Measurements from ENCODE around the gene CYP2C8.

The CYP2C8 gene

GRCh38 chr10:95035332-95036295 lies 33.7 kb downstream of the CYP2C8 start:
- no peak for DNase-seq
- no peak overlapping the region for H3K4me3 ChIP-seq (ENCODE audit: low read depth, low read length)
- no peak overlapping the region for H3K27ac ChIP-seq
- H3K27me3 ChIP-seq (ENCODE audit: insufficient read depth, low read depth, severe bottlenecking) = peaks cover 4% of the 10 kb centered on the region
- no peaks in the 10 kb centered on the region for H3K36me3 ChIP-seq
- no peak for TF ChIP-seq CTCF (IDR thresholded peaks at IDR 0.05; ENCODE audit: low read depth, low read length)
- H3K9me3 ChIP-seq (ENCODE audit: severe bottlenecking) = no peaks in the 10 kb centered on the region

- Histone ChIP-seq H3K27ac (no peak overlapping the region), H3K4me3 (ENCODE audit: low read depth, low read length) (no peak overlapping the region), H3K9me3 (ENCODE audit: severe bottlenecking) (no peaks in the 10 kb centered on the region), H3K27me3 (ENCODE audit: insufficient read depth, low read depth, severe bottlenecking) (peaks cover 8% of the 10 kb centered on the region), H3K36me3 (no peaks in the 10 kb centered on the region)
- DNase-seq = no peak
- no peak for TF ChIP-seq CTCF (IDR thresholded peaks at IDR 0.05; ENCODE audit: low read depth, low read length)
These were observed 34.9 kb downstream of the CYP2C8 start for GRCh38 chr10:95034401-95034800.

- no peak for TF ChIP-seq CTCF (IDR thresholded peaks at IDR 0.05; ENCODE audit: low read depth, low read length)
- H3K36me3 ChIP-seq = no peaks in the 10 kb centered on the region
- H3K4me3 ChIP-seq (ENCODE audit: low read depth, low read length) = no peak overlapping the region
- DNase-seq = no peak
- no peaks in the 10 kb centered on the region for H3K9me3 ChIP-seq (ENCODE audit: severe bottlenecking)
- H3K27me3 ChIP-seq (ENCODE audit: insufficient read depth, low read depth, severe bottlenecking) = peaks cover 12% of the 10 kb centered on the region
- H3K27ac ChIP-seq = no peak overlapping the region
These were observed 37.6 kb downstream of the CYP2C8 start for GRCh38 chr10:95031656-95032055.

GRCh38 chr10:95026461-95026860 lies 42.8 kb downstream of the CYP2C8 start:
- DNase-seq = no peak

GRCh38 chr10:94997741-94998174 lies 71.5 kb downstream of the CYP2C8 start:
- Histone ChIP-seq H3K27me3 (ENCODE audit: insufficient read depth, low read depth, severe bottlenecking) (peaks cover 6% of the 10 kb centered on the region), H3K4me3 (ENCODE audit: low read depth, low read length) (no peak overlapping the region), H3K27ac (no peak overlapping the region), H3K36me3 (no peaks in the 10 kb centered on the region), H3K9me3 (ENCODE audit: severe bottlenecking) (no peaks in the 10 kb centered on the region)
- DNase-seq = no peak
- TF ChIP-seq CTCF (IDR thresholded peaks at IDR 0.05; ENCODE audit: low read depth, low read length) = no peak

More at GRCh38 chr10:95026461-95026860, 42.8 kb downstream of the CYP2C8 start:
- Histone ChIP-seq H3K27me3 (ENCODE audit: insufficient read depth, low read depth, severe bottlenecking) (peaks cover 20% of the 10 kb centered on the region), H3K9me3 (ENCODE audit: severe bottlenecking) (no peaks in the 10 kb centered on the region), H3K27ac (no peak overlapping the region), H3K36me3 (no peaks in the 10 kb centered on the region), H3K4me3 (ENCODE audit: low read depth, low read length) (no peak overlapping the region)
- no peak for TF ChIP-seq CTCF (IDR thresholded peaks at IDR 0.05; ENCODE audit: low read depth, low read length)
